ENCODE data around the gene TET1. TPM values are rescaled to one million over a fixed set of nuclear protein-coding genes. Genes with fewer than 3 reads are reported as not detected.
"Not testable (repeated sequence)": the region's sequence is repeated elsewhere in the genome, so short reads cannot be mapped to it uniquely, and the experiment has no call there.

TET1 gene
- total and polyA plus RNA-seq, 2 donors from 2014 or later = 0.22 to 2.2 TPM

GRCh38 chr10:68625316-68625921 lies 65.3 kb downstream of the TET1 start:
- TF ChIP-seq CTCF (IDR thresholded peaks at IDR 0.05; ENCODE audit: borderline replicate concordance, extremely low read depth, insufficient read depth) = no peak
- DNase-seq (no peak), FAIRE-seq (no peak)
- no peaks in the 10 kb centered on the region for H3K36me3 ChIP-seq (ENCODE audit: control insufficient read depth in 2 of 3, insufficient read depth in 3 of 3, low read length in 3 of 3)
- no peaks in the 10 kb centered on the region for H3K9me3 ChIP-seq (ENCODE audit: control insufficient read depth in 2 of 3, insufficient read depth in 1 of 3, low read length in 3 of 3)
- H3K4me3 ChIP-seq (ENCODE audit: low read length in 3 of 3) = no peak overlapping the region
- H3K9ac ChIP-seq (ENCODE audit: low read length in 3 of 3) = no peak overlapping the region
- H3K27ac ChIP-seq (ENCODE audit: low read depth in 2 of 2, low read length in 2 of 2) = no peak overlapping the region
- peaks cover 0 to 2% (median 0%) of the 10 kb centered on the region in 3 donors for H3K4me1 ChIP-seq (ENCODE audit: control insufficient read depth in 2 of 3, insufficient read depth in 2 of 3, low read depth in 1 of 3, low read length in 3 of 3)
- intact Hi-C loops (cut with DNase I) = no loop called here
- H3K27me3 ChIP-seq (ENCODE audit: control insufficient read depth, insufficient read depth, low read length) = no peaks in the 10 kb centered on the region

- DNase-seq (peak in 3 of 5 donors; percentile 16 to 72 (median 72)), FAIRE-seq (no peak)
- Histone ChIP-seq H3K27me3 (ENCODE audit: control insufficient read depth, insufficient read depth, low read length) (no peaks in the 10 kb centered on the region), H3K9ac (ENCODE audit: low read length in 3 of 3) (no peak overlapping the region), H3K4me3 (ENCODE audit: low read length in 3 of 3) (no peak overlapping the region), H3K36me3 (ENCODE audit: control insufficient read depth in 2 of 3, insufficient read depth in 3 of 3, low read length in 3 of 3) (no peaks in the 10 kb centered on the region), H3K9me3 (ENCODE audit: control insufficient read depth in 2 of 3, insufficient read depth in 1 of 3, low read length in 3 of 3) (no peaks in the 10 kb centered on the region), H3K4me1 (ENCODE audit: control insufficient read depth in 2 of 3, insufficient read depth in 2 of 3, low read depth in 1 of 3, low read length in 3 of 3) (peaks cover 0 to 5% (median under 1%) of the 10 kb centered on the region in 3 donors), H3K27ac (ENCODE audit: low read depth in 2 of 2, low read length in 2 of 2) (no peak overlapping the region)
- no peak for TF ChIP-seq CTCF (IDR thresholded peaks at IDR 0.05; ENCODE audit: borderline replicate concordance, extremely low read depth, insufficient read depth)
- intact Hi-C loops (cut with DNase I) = no loop called here
Observed at GRCh38 chr10:68628576-68629127, 68.5 kb downstream of the TET1 start.

GRCh38 chr10:68632271-68632560 lies 72.1 kb downstream of the TET1 start:
- intact Hi-C loops (cut with DNase I); H3K9me3 ChIP-seq (ENCODE audit: control insufficient read depth in 2 of 3, insufficient read depth in 1 of 3, low read length in 3 of 3); FAIRE-seq; H3K27ac ChIP-seq (ENCODE audit: low read depth in 2 of 2, low read length in 2 of 2); H3K27me3 ChIP-seq (ENCODE audit: control insufficient read depth, insufficient read depth, low read length); H3K4me3 ChIP-seq (ENCODE audit: low read length in 3 of 3); DNase-seq; H3K4me1 ChIP-seq (ENCODE audit: control insufficient read depth in 2 of 3, insufficient read depth in 2 of 3, low read depth in 1 of 3, low read length in 3 of 3); H3K9ac ChIP-seq (ENCODE audit: low read length in 3 of 3); H3K36me3 ChIP-seq (ENCODE audit: control insufficient read depth in 2 of 3, insufficient read depth in 3 of 3, low read length in 3 of 3): not testable (repeated sequence)

GRCh38 chr10:68633281-68633680 lies 73.1 kb downstream of the TET1 start:
- Histone ChIP-seq H3K4me1 (ENCODE audit: control insufficient read depth in 2 of 3, insufficient read depth in 2 of 3, low read depth in 1 of 3, low read length in 3 of 3) (peaks cover 3 to 5% (median 3%) of the 10 kb centered on the region in 3 donors), H3K36me3 (ENCODE audit: control insufficient read depth in 2 of 3, insufficient read depth in 3 of 3, low read length in 3 of 3) (no peaks in the 10 kb centered on the region), H3K4me3 (ENCODE audit: low read length in 3 of 3) (no peak overlapping the region), H3K9ac (ENCODE audit: low read length in 3 of 3) (no peak overlapping the region), H3K27ac (ENCODE audit: low read depth in 2 of 2, low read length in 2 of 2) (no peak overlapping the region), H3K27me3 (ENCODE audit: control insufficient read depth, insufficient read depth, low read length) (no peaks in the 10 kb centered on the region), H3K9me3 (ENCODE audit: control insufficient read depth in 2 of 3, insufficient read depth in 1 of 3, low read length in 3 of 3) (no peaks in the 10 kb centered on the region)
- no peak for TF ChIP-seq CTCF (IDR thresholded peaks at IDR 0.05; ENCODE audit: borderline replicate concordance, extremely low read depth, insufficient read depth)
- FAIRE-seq (no peak), DNase-seq (peak in 1 of 5 donors; percentile 10)
- intact Hi-C loops (cut with DNase I) = no loop called here

Measured in kidney (tissue), 14 donors.